Activated CD8-positive, alpha-beta T cell treated with anti-CD3 and anti-CD28 coated beads, Interleukin-2, amount 10 ng/mL, durations not matched to agents 7 days and 5 days (primary cell): ENCODE measurements around the gene ELMO1. TPM values are rescaled to one million over a fixed set of nuclear protein-coding genes. Genes with fewer than 3 reads are reported as not detected.

Experiments used
- ATAC-seq: fragments of 150-1000 bp; cut with Tn5 transposase; one replicate; pipeline ENCODE4 v1.10.0; 2021; ENCODE audit warnings: moderate library complexity
- CTCF ChIA-PET: fragments of 350-600 bp; sonication (Branson Sonifier 250); formaldehyde crosslinking; loops from one replicate; lab custom pipeline; 2021; ENCODE audit warnings: antibody characterized with exemption; lab: Charles Lee
- POLR2A ChIA-PET: fragments of 350-600 bp; sonication (Branson Sonifier 250); formaldehyde crosslinking; loops from one replicate; lab custom pipeline; 2021; ENCODE audit warnings: antibody characterized with exemption; lab: Charles Lee
- DNase-seq: peaks from one replicate; pipeline ENCODE4 v3.0.0-alpha.2; 2020
- H3K27ac Mint-ChIP-seq: one replicate; pipeline ENCODE4 v1.8.0; 2021; ENCODE audit warnings: mild to moderate bottlenecking, mixed read lengths
- H3K27me3 Mint-ChIP-seq: one replicate; pipeline ENCODE4 v1.8.0; 2021; ENCODE audit warnings: low read depth, mixed read lengths
- H3K36me3 Mint-ChIP-seq: one replicate; pipeline ENCODE4 v1.8.0; 2021; ENCODE audit warnings: low read depth, mixed read lengths
- H3K4me1 Mint-ChIP-seq: one replicate; pipeline ENCODE4 v1.8.0; 2021; ENCODE audit warnings: low read depth, mixed read lengths
- H3K4me3 Mint-ChIP-seq: one replicate; pipeline ENCODE4 v1.8.0; 2021; ENCODE audit warnings: mild to moderate bottlenecking, mixed read lengths
- H3K9me3 Mint-ChIP-seq: one replicate; pipeline ENCODE4 v1.8.0; 2022; ENCODE audit warnings: mixed read lengths; ENCODE audit not compliant: insufficient read depth
- total RNA-seq, 2 experiments: library from RNA; stranded (reverse); gene quantifications; one replicate each; pipeline ENCODE4 v1.2.3, GENCODE V29; 2021

The ELMO1 gene
- total RNA-seq, 2 experiments from 2014 or later, result 64.0 to 68.5 TPM

GRCh38 chr7:37196676-37197075, 252.0 kb downstream of the ELMO1 start:
- Mint-ChIP-seq H3K4me1 (peaks cover 9% of the 10 kb centered on the region), H3K27me3 (no peaks in the 10 kb centered on the region), H3K9me3 (no peaks in the 10 kb centered on the region), H3K36me3 (peaks cover 5% of the 10 kb centered on the region), H3K4me3 (no peak overlapping the region), H3K27ac (no peak overlapping the region)
- POLR2A ChIA-PET, result no interaction called here
- DNase-seq, result no peak
- no peak for ATAC-seq
- CTCF ChIA-PET, result interaction anchor here (1.3 to 3.8 kb wide), 3 partner anchors 14 to 722 kb away, joined by 6 to 37 read pairs (median 6); no protein-coding TSS in a partner anchor

- ChIA-PET CTCF (interaction anchor here (1.1 to 3.8 kb wide), 4 partner anchors 13 to 721 kb away, joined by 3 to 37 read pairs (median 6); no protein-coding TSS in a partner anchor), POLR2A (no interaction called here)
- H3K36me3 Mint-ChIP-seq, result peaks cover 5% of the 10 kb centered on the region
- no peaks in the 10 kb centered on the region for H3K27me3 Mint-ChIP-seq
- DNase-seq, result no peak
- no peak overlapping the region for H3K4me3 Mint-ChIP-seq
- H3K27ac Mint-ChIP-seq, result no peak overlapping the region
- no peak for ATAC-seq
- H3K9me3 Mint-ChIP-seq, result no peaks in the 10 kb centered on the region
- peaks cover 9% of the 10 kb centered on the region for H3K4me1 Mint-ChIP-seq
These were observed 253.3 kb downstream of the ELMO1 start for GRCh38 chr7:37195388-37195787.

- Mint-ChIP-seq H3K27me3 (no peaks in the 10 kb centered on the region), H3K9me3 (no peaks in the 10 kb centered on the region), H3K36me3 (peaks cover 5% of the 10 kb centered on the region), H3K27ac (no peak overlapping the region), H3K4me1 (peaks cover 9% of the 10 kb centered on the region), H3K4me3 (no peak overlapping the region)
- POLR2A ChIA-PET, result no interaction called here
- CTCF ChIA-PET, result interaction anchor here (0.9 to 2.2 kb wide), 3 partner anchors 13 to 720 kb away, joined by 3 to 6 read pairs (median 4); no protein-coding TSS in a partner anchor
- DNase-seq (no peak), ATAC-seq (no peak)
These were observed 253.7 kb downstream of the ELMO1 start for GRCh38 chr7:37194943-37195342.

- no peak for ATAC-seq
- Mint-ChIP-seq H3K27ac (no peak overlapping the region), H3K36me3 (peaks cover 5% of the 10 kb centered on the region), H3K4me1 (peaks cover 9% of the 10 kb centered on the region), H3K4me3 (no peak overlapping the region), H3K9me3 (no peaks in the 10 kb centered on the region), H3K27me3 (no peaks in the 10 kb centered on the region)
- ChIA-PET CTCF (interaction anchor here (0.9 to 1.4 kb wide), 2 partner anchors 12 to 207 kb away, joined by 3 to 4 read pairs; no protein-coding TSS in a partner anchor), POLR2A (no interaction called here)
- no peak for DNase-seq
These were observed 254.9 kb downstream of the ELMO1 start for GRCh38 chr7:37193775-37194135.

- no peaks in the 10 kb centered on the region for H3K27me3 Mint-ChIP-seq
- POLR2A ChIA-PET, result no interaction called here
These were observed 255.4 kb downstream of the ELMO1 start for GRCh38 chr7:37193087-37193774.

GRCh38 chr7:37191797-37192196, 256.9 kb downstream of the ELMO1 start:
- Mint-ChIP-seq H3K9me3 (no peaks in the 10 kb centered on the region), H3K27ac (no peak overlapping the region), H3K27me3 (no peaks in the 10 kb centered on the region), H3K36me3 (peaks cover 9% of the 10 kb centered on the region), H3K4me3 (no peak overlapping the region), H3K4me1 (peaks cover 11% of the 10 kb centered on the region)
- ChIA-PET POLR2A (no interaction called here), CTCF (no interaction called here)
- no peak for ATAC-seq
- DNase-seq, result no peak

More at GRCh38 chr7:37193087-37193774, 255.4 kb downstream of the ELMO1 start:
- H3K4me3 Mint-ChIP-seq, result no peak overlapping the region
- DNase-seq, result no peak
- no peak overlapping the region for H3K27ac Mint-ChIP-seq
- H3K4me1 Mint-ChIP-seq, result peaks cover 9% of the 10 kb centered on the region
- H3K36me3 Mint-ChIP-seq, result peaks cover 7% of the 10 kb centered on the region
- CTCF ChIA-PET, result interaction anchor here (1.4 kb wide), 1 partner anchor 11 kb away, joined by 4 read pairs; no protein-coding TSS in a partner anchor
- no peaks in the 10 kb centered on the region for H3K9me3 Mint-ChIP-seq
- no peak for ATAC-seq

GRCh38 chr7:37187179-37187578, 261.5 kb downstream of the ELMO1 start:
- CTCF ChIA-PET, result interaction anchor here (0.9 to 2.2 kb wide), 2 partner anchors 14 to 699 kb away, joined by 3 to 7 read pairs; no protein-coding TSS in a partner anchor
- no peak for ATAC-seq

GRCh38 chr7:37186753-37187152, 261.9 kb downstream of the ELMO1 start:
- no peak for ATAC-seq
- POLR2A ChIA-PET, result interaction anchor here (0.6 kb wide), 1 partner anchor 261 kb away, joined by 3 read pairs; no protein-coding TSS in a partner anchor
- no peaks in the 10 kb centered on the region for H3K9me3 Mint-ChIP-seq
- no peak overlapping the region for H3K27ac Mint-ChIP-seq
- H3K36me3 Mint-ChIP-seq, result peaks cover 14% of the 10 kb centered on the region
- H3K4me3 Mint-ChIP-seq, result no peak overlapping the region
- CTCF ChIA-PET, result interaction anchor here (0.9 to 2.2 kb wide), 3 partner anchors 14 to 715 kb away, joined by 3 to 7 read pairs (median 3); no protein-coding TSS in a partner anchor
- no peaks in the 10 kb centered on the region for H3K27me3 Mint-ChIP-seq
- DNase-seq, result no peak
- H3K4me1 Mint-ChIP-seq, result peaks cover 7% of the 10 kb centered on the region

More at GRCh38 chr7:37187179-37187578, 261.5 kb downstream of the ELMO1 start:
- Mint-ChIP-seq H3K27ac (no peak overlapping the region), H3K36me3 (peaks cover 14% of the 10 kb centered on the region), H3K27me3 (no peaks in the 10 kb centered on the region), H3K9me3 (no peaks in the 10 kb centered on the region), H3K4me3 (no peak overlapping the region), H3K4me1 (peaks cover 7% of the 10 kb centered on the region)
- POLR2A ChIA-PET, result no interaction called here
- DNase-seq, result no peak

GRCh38 chr7:37181550-37181932, 267.1 kb downstream of the ELMO1 start:
- H3K4me1 Mint-ChIP-seq, result peaks cover 11% of the 10 kb centered on the region
- no peaks in the 10 kb centered on the region for H3K9me3 Mint-ChIP-seq
- CTCF ChIA-PET, result interaction anchor here (0.6 to 3.5 kb wide), 59 partner anchors 9 to 744 kb away, joined by 3 to 80 read pairs (median 5); no protein-coding TSS in a partner anchor
- no peaks in the 10 kb centered on the region for H3K27me3 Mint-ChIP-seq
- H3K4me3 Mint-ChIP-seq, result no peak overlapping the region
- no peak overlapping the region for H3K27ac Mint-ChIP-seq
- H3K36me3 Mint-ChIP-seq, result peaks cover 24% of the 10 kb centered on the region
- POLR2A ChIA-PET, result interaction anchor here (0.6 to 1.0 kb wide), 5 partner anchors 241 to 629 kb away, joined by 3 read pairs; no protein-coding TSS in a partner anchor
- ATAC-seq (peak; percentile 13), DNase-seq (no peak)

DNA sequence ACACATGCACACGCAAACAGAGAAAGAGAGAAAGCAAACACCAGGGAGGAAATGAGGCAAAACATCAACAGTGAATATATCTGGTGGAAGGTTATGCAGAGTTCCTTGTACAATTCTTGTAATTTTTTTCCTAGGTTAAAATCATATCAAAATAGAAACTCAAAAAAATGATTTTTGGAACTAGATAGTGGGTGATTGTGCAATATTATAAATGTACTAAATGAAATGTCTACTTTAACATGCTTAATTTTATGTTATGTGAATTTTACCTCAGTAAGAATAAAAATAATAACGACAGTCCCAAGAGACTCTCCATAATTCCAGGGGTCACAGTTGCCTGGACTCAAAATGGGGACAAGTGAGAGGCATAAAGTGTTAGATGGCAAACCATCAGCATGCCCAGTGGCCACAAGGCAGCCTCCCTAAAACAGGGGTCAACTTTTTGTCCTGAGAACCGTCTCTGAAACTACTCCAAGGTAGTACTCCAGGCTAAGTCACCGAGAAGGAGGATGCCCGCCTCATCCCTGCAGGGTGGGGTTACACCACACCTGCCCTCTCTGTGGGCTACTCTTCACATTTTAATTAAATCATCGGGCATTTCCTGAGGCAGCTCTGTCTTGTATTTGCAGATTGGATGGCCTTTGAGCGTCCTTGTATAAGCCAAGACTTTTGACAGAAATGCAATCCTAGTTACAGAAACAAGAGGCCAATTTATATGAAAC, 267.7 kb downstream of the ELMO1 start:
- ATAC-seq, result no peak
- Mint-ChIP-seq H3K27ac (no peak overlapping the region), H3K9me3 (no peaks in the 10 kb centered on the region), H3K36me3 (peaks cover 28% of the 10 kb centered on the region), H3K27me3 (no peaks in the 10 kb centered on the region), H3K4me3 (no peak overlapping the region), H3K4me1 (peaks cover 12% of the 10 kb centered on the region)
- POLR2A ChIA-PET, result interaction anchor here (0.6 to 0.7 kb wide), 2 partner anchors 241 to 446 kb away, joined by 3 read pairs; no protein-coding TSS in a partner anchor
- no peak for DNase-seq
- CTCF ChIA-PET, result interaction anchor here (0.6 to 3.5 kb wide), 35 partner anchors 8 to 743 kb away, joined by 3 to 80 read pairs (median 7); no protein-coding TSS in a partner anchor

- DNase-seq, result no peak
- Mint-ChIP-seq H3K36me3 (peaks cover 46% of the 10 kb centered on the region), H3K4me1 (peaks cover 49% of the 10 kb centered on the region), H3K27ac (no peak overlapping the region), H3K27me3 (no peaks in the 10 kb centered on the region), H3K4me3 (no peak overlapping the region), H3K9me3 (no peaks in the 10 kb centered on the region)
- ChIA-PET CTCF (interaction anchor here (1.0 to 2.7 kb wide), 5 partner anchors 22 to 689 kb away, joined by 3 to 14 read pairs (median 3); no protein-coding TSS in a partner anchor), POLR2A (no interaction called here)
- no peak for ATAC-seq
These were observed 272.6 kb downstream of the ELMO1 start for GRCh38 chr7:37176079-37176478.
